Testis (tissue), 3 donors: ENCODE data around the gene FSIP1. TPM values are rescaled to one million over a fixed set of nuclear protein-coding genes. Genes with fewer than 3 reads are reported as not detected.
A peak's percentile ranks its signal among the peaks of the same experiment; 100 is the strongest.
"Not testable (repeated sequence)": the region's sequence is repeated elsewhere in the genome, so short reads cannot be mapped to it uniquely, and the experiment has no call there.

Experiments
- DNase-seq: peaks from one replicate; pipeline ENCODE4 v3.0.0-alpha.2; 2019
- H3K27ac ChIP-seq, 2 donors: fragments of 200-600 bp; sonication (generic); one replicate each; pipeline ENCODE4 v1.5.1; 2019
- H3K27me3 ChIP-seq: fragments of 200-600 bp; sonication (generic); one replicate; pipeline ENCODE4 v1.5.1; 2019
- H3K36me3 ChIP-seq: fragments of 200-600 bp; sonication (generic); one replicate; pipeline ENCODE4 v1.5.1; 2017; ENCODE audit warnings: low read depth; ENCODE audit errors: missing control alignments
- H3K4me1 ChIP-seq: fragments of 200-600 bp; sonication (generic); one replicate; pipeline ENCODE4 v1.5.1; 2019
- H3K4me3 ChIP-seq, 2 donors: fragments of 200-600 bp; sonication (generic); one replicate each; pipeline ENCODE4 v1.5.1; 2017 to 2019
- H3K9me3 ChIP-seq: fragments of 200-600 bp; sonication (generic); one replicate; pipeline ENCODE4 v1.5.1; 2017
- CTCF ChIP-seq, 3 experiments: fragments of 450-650 bp in 2 of 3; fragments of 200-600 bp in 1 of 3; sonication (generic) in 1 of 3; IDR thresholded peaks; one replicate each; pipeline ENCODE4 v1.5.1; 2016 to 2019; ENCODE audit warnings: antibody characterized with exemption in 3 of 3, mild to moderate bottlenecking in 2 of 3, moderate library complexity in 1 of 3
- POLR2A ChIP-seq: fragments of 450-650 bp; IDR thresholded peaks from one replicate; pipeline ENCODE4 v1.6.1; 2017; ENCODE audit warnings: antibody characterized with exemption, mild to moderate bottlenecking, moderate library complexity
- WGBS, 2 donors: methylation state at CpG; one replicate each; pipeline ENCODE4 v1.1.5; 2018; 5-methylcytosine and 5-hydroxymethylcytosine counted together
- intact Hi-C: fragments of 100-400 bp; cut with DNase I; formaldehyde crosslinking; loops from one replicate; pipeline ENCODE4 v1.15.1; 2023; ENCODE audit warnings: low total_unique reads
- polyA plus RNA-seq: library from polyadenylated mRNA; stranded (reverse); fragments of 350-450 nt; fragmentation: Illumina TruSeq; extraction: RNeasy Lipid Tissue Mini Kit (QIAGEN cat#74804); gene quantifications from one replicate; pipeline ENCODE4 v1.2.3, GENCODE V29; 2014; ENCODE audit warnings: low read depth, low replicate concordance; ENCODE audit not compliant: insufficient read depth
- total RNA-seq, 2 donors: library from RNA; depleted of rRNA; stranded (reverse); fragments of >200 nt; gene quantifications; one replicate each; pipeline ENCODE4 v1.2.3, GENCODE V29; 2016

The FSIP1 gene
- total and polyA plus RNA-seq, 3 donors from 2014 or later: 5.8 to 11.2 (median 8.2) TPM

DNA sequence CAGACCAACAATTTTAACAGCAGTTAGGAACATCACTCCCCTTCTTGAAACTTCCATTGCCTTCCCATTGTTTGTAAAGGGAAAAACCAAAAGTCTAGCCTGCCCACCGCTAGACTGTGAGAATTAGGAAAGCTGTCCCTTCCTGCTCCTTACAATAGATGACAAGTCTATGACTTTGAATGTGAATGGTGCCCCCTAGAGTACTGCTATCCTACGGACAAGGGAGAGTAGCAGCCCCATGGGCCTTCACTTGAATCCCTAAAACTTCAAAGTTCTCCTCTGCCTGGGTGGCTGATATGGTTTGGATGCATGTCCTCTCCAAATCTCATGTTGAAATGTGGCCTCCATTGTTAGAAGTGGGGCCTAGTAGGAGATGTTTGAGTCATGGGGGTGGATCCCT lies 41.0 kb upstream of the FSIP1 start:
- no peak for TF ChIP-seq POLR2A
- peaks cover 18% of the 10 kb centered on the region for H3K4me1 ChIP-seq
- WGBS, 2 donors: 90 to 93% methylated on average over 2 of the region's 2 CpGs
- H3K4me3 ChIP-seq: no peak overlapping the region
- H3K36me3 ChIP-seq: no peaks in the 10 kb centered on the region
- no peaks in the 10 kb centered on the region for H3K27me3 ChIP-seq
- no peaks in the 10 kb centered on the region for H3K9me3 ChIP-seq
- intact Hi-C loops: no loop called here
- no peak overlapping the region for H3K27ac ChIP-seq
- no peak for DNase-seq

GRCh38 chr15:39820050-39820602 lies 37.5 kb upstream of the FSIP1 start:
- Histone ChIP-seq H3K27ac (peak overlapping the region; percentile 19 to 57), H3K4me1 (peaks cover 18% of the 10 kb centered on the region), H3K27me3 (no peaks in the 10 kb centered on the region), H3K4me3 (no peak overlapping the region), H3K9me3 (no peaks in the 10 kb centered on the region), H3K36me3 (no peaks in the 10 kb centered on the region)
- no peak for TF ChIP-seq POLR2A
- TF ChIP-seq CTCF (IDR thresholded peaks at IDR 0.05): no peak
- intact Hi-C loops: no loop called here
- WGBS, 2 donors: 18 to 35% methylated on average over 3 of the region's 3 CpGs
- DNase-seq: peak; percentile 23

DNA sequence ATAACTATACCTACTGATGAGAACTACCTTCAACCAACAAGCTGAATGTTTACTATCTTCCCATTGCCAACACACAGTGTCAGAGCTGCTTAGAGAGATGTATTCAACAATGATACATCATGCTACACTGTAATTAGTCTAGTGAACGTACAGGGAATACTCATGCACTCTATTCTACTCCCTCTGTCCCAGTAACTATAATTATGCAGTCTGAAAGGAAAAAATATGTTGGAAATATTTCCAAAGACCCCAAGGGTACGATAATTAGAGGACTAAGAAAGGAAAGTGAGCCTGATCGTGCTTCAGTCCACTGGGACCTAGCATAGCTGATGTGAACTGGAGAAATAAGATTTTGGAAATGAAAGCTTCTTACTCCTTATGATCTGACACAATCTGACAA lies 36.9 kb upstream of the FSIP1 start:
- Histone ChIP-seq H3K4me3 (no peak overlapping the region), H3K36me3 (no peaks in the 10 kb centered on the region), H3K27ac (peak overlapping the region in 1 of 2 donors; percentile 57), H3K9me3 (no peaks in the 10 kb centered on the region), H3K27me3 (no peaks in the 10 kb centered on the region), H3K4me1 (peaks cover 18% of the 10 kb centered on the region)
- no peak for TF ChIP-seq CTCF (IDR thresholded peaks at IDR 0.05)
- no peak for TF ChIP-seq POLR2A
- 53 to 59% methylated on average over 3 of the region's 3 CpGs for WGBS, 2 donors
- intact Hi-C loops: no loop called here
- no peak for DNase-seq

DNA sequence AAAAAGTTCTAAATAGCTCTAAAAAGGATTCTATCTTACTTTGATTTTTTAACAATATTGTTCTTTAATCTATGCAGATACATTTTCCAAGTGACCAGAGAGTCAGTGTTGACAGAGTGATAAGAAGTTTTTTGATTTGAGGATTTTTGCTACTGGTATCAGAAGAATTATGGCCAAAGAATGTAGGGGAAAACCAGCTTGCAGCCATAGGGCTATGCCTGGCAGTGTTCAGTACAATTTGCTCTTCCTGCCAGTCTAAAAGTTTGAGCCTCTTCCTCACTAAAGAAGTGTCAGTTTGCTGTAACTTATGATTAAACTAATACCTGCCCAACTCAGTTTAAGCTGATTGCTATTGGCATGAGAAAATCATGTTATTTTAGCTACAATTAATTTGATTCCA lies 35.3 kb upstream of the FSIP1 start:
- no peak overlapping the region for H3K27ac ChIP-seq
- DNase-seq: no peak
- H3K27me3 ChIP-seq: no peaks in the 10 kb centered on the region
- TF ChIP-seq POLR2A: no peak
- TF ChIP-seq CTCF (IDR thresholded peaks at IDR 0.05): no peak
- H3K4me3 ChIP-seq: no peak overlapping the region
- no peaks in the 10 kb centered on the region for H3K9me3 ChIP-seq
- H3K36me3 ChIP-seq: no peaks in the 10 kb centered on the region
- intact Hi-C loops: no loop called here
- H3K4me1 ChIP-seq: peaks cover 18% of the 10 kb centered on the region

GRCh38 chr15:39814489-39814888 lies 31.8 kb upstream of the FSIP1 start:
- H3K36me3 ChIP-seq: no peaks in the 10 kb centered on the region
- H3K9me3 ChIP-seq: no peaks in the 10 kb centered on the region
- intact Hi-C loops: no loop called here
- no peak overlapping the region for H3K27ac ChIP-seq
- no peaks in the 10 kb centered on the region for H3K27me3 ChIP-seq
- WGBS, 2 donors: 90 to 100% methylated on average over 1 of the region's 1 CpG
- no peak for DNase-seq
- no peak overlapping the region for H3K4me3 ChIP-seq
- peaks cover 7% of the 10 kb centered on the region for H3K4me1 ChIP-seq
- TF ChIP-seq CTCF (IDR thresholded peaks at IDR 0.05) (no peak), POLR2A (no peak)

- intact Hi-C loops, H3K4me1 ChIP-seq, H3K9me3 ChIP-seq, DNase-seq, H3K27me3 ChIP-seq, H3K36me3 ChIP-seq, H3K4me3 ChIP-seq, H3K27ac ChIP-seq: not testable (repeated sequence)
- WGBS, 2 donors: 95 to 98% methylated on average over 3 of the region's 3 CpGs
Measured at GRCh38 chr15:39812651-39813050, 30.0 kb upstream of the FSIP1 start.
